ENCODE measurements around the gene TRIM41.

The TRIM41 gene

DNA sequence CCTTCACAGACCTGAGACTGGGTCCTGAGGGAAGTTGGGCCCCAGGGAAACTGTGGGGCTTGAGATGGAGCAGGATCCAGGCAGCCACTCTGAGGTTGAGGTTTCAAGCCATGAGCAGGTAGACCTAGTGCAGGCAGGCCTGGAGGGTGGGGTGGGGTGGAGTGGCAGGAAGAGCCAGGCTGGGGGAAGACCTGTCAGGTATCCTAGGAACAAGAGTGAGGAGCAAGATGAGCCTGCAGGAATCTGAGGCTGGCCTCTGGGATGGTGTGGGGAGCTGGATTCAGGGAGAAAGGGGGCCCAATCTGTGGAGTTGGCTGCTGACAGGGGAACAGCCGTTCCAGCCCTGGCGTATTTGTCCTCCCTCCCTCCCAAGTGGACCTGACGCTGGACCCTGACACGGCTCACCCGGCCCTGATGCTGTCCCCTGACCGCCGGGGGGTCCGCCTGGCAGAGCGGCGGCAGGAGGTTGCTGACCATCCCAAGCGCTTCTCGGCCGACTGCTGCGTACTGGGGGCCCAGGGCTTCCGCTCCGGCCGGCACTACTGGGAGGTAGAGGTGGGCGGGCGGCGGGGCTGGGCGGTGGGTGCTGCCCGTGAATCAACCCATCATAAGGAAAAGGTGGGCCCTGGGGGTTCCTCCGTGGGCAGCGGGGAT, 10.8 kb downstream of the TRIM41 start:
- DNase-seq = no peak

DNA sequence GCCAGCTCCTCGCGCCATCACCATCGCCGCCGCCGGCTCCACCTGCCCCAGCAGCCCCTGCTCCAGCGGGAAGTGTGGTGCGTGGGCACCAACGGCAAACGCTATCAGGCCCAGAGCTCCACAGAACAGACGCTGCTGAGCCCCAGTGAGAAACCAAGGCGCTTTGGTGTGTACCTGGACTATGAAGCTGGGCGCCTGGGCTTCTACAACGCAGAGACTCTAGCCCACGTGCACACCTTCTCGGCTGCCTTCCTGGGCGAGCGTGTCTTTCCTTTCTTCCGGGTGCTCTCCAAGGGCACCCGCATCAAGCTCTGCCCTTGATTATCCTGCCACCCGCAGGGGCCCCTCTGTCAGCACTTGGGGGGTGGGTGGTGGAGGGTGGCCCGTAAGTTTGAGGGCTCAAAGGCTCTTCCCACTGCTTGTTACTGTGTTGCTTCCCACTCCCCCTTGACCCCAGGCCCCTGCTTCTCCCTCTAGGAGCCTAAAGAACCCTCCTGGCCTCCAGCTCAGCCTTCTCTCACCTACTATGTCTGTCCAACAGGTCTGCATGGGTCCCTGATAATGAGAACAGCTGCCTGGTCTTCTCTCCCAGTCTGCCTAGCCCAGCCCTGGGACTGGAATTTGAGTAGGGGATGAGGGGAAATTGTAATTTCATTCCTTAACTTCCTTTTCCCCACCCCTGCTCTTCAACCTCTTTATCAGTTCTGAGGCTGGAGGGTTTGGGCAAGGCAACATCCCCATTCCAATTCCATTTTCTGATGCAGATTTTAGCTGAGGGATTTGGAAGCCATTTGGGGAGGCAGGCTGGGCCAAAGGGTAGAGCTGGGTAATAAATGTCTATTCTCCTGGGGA, 11.6 kb downstream of the TRIM41 start:
- no peak for DNase-seq

DNA sequence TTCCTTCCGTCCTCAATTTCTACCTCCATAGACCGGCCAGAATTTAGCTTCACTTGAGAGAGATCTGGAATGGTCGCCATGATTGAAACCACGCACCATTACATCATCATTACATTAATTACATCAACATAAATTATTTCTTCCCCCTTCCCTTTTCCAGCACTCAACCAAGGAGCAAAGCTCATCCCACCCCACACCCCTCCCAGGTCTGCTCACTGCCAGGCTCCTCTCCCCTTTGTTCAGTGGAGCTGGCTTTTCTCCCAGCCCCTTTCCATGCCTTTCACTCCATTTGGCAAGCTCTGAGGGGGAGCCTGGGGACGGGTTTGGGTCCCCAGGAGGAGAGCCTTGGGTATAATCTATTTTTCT, 12.2 kb downstream of the TRIM41 start:
- no peak for DNase-seq

DNA sequence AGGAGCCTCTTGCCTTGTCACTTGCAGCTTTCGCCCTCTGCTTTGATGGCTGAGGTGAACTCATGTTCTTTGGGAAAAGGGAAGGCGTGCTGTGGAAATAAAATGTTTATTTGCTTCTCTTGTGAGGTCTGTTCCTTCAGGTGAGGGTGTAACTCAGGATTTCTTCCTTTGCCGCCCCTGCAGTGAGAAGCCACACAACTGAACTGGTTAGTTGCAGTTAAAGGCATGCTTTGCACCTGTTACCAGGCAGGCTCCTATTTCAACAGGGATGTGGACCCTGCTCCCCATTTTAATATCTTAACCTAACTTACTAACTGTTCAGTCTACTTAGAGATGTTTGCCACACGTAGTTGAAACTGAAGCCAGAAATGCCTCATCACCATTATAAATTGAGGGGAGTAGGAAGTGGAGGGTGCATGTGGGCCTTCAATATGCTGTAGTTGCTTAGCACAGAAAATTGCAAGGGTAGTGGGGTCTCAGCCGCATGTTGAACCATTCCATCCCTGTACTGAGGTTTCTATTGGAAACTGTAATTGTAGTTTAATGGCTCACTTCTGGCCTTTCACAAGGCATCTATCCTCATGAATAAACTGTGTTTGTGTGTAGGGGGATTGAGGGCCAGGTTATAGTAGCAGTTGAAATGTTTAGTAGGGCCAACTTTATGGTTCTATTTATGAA, 12.7 kb downstream of the TRIM41 start:
- no peak for DNase-seq

DNA sequence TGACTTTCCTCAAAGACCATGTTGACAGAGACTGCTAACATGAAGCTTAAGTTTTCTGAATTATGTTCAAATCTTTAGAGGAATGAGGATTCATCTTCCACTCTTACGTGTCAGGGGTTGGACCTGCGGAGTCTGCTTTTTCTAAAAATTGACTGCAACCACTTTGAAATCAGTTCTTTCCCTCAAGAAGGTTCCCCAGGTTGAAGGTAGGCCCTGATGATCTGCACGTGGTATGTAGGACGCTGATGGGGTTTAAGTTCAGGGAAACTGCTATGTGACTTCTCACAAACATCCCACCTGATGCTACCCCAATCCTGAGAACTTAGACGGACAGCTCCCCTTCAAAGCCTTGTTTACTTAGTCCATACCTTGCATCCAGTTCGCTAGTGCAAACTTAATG, 13.4 kb downstream of the TRIM41 start:
- no peak for DNase-seq

DNA sequence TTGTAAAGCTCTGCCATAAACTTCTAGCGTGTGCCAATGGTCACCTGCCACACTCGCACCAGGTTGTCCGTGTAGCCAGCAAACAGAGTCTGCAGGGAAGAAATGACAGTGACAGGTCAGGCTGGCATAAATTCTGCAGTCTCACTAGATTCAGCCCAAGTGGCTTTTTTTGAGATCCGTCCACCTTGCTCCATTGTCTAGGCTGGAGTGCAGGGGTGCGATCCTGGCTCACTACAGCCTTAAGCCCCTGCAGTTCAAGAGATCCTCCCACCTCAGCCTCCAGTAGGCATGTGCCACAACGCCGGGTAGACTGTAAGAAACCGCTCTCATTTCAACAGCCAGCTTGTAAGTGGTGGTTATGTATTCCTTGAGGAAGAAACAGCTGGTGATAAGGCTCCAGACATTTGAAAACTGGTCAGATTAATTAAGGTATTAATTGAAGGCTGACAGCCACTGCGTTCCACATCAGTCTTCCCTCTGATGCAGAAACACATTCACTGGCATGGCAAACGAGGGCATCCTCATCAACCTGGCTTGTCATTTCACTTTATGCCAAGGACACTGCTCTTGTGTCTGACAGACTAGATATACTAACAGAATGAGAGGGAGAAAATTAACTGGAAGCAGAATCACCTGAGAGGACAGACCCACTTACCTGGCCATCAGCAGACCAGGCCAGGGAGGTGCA, 14.0 kb downstream of the TRIM41 start:
- no peak for DNase-seq

DNA sequence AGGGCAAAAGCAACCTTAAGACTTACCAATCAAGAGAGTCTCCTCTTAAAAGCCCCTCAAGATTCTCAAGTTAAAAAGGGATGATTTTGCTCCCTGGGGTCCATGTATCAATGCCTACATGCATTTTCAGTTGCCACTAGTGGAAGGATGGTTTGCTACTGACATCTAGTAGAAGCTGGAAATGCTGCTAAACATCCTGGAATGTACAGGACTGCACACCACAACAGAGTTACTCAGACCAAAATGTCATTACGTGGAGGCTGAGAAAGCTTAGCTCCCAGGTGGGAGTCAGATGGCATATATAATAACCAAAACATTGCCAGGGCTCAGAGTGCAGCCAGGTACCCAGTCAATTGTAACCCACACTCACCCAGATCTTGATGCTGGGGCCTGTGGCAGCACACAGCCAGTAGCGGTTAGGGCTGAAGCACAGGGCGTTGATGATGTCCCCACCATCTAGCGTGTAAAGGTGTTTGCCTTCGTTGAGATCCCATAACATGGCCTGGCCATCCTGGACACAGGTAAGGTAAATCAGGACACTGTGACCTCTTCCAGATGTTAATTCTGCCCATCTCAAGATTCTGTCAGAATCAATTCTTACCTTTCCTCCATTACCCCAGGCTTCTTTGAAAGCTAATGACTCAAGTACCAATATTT, 14.8 kb downstream of the TRIM41 start:
- DNase-seq = no peak

DNA sequence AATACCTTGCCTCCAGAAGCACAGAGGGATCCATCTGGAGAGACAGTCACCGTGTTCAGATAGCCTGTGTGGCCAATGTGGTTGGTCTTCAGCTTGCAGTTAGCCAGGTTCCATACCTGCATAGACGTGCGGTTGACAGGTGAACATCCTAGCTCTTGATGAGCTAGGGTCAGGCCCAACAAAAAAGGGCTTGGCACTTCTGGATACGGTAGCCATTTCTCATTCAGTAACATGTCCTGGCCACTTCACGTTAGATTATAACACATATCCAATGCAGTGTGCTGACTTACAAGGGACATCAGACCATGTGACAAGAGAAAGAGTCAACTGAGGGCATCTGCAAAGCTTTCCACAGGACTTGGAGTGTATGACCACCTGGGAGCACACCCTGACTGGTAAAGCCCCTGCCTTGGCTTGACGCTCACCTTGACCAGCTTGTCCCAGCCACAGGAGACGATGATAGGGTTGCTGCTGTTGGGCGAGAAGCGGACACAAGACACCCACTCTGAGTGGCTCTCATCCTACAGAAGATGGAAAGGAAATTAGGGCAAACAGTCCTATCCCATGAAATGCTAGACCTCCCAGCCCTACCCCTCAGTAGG, 16.1 kb downstream of the TRIM41 start:
- no peak for DNase-seq

DNA sequence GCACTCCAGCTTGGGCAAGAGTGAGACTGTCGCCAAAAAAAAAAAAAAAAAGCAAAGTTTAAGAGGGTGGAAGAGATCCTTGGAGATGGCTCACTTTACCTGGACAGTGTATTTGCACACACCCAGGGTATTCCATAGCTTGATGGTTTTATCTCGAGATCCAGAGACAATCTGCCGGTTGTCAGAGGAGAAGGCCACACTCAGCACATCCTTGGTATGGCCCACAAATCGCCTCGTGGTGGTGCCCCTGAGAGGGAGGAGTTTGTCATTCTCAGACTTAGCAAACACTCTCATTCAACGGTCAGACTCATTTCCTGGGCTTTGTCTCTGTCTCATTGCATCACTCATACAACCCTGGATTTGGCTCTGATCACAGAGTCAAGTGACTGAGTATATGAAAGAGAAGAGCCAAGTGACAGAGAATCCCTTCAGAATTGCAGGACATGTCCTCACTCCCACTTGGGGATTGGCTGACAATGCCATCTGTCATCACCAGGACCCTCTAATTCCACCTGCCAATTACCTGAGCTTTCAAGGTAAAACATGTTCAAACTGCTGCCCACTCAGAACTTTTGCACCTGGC, 18.4 kb downstream of the TRIM41 start:
- no peak for DNase-seq

DNA sequence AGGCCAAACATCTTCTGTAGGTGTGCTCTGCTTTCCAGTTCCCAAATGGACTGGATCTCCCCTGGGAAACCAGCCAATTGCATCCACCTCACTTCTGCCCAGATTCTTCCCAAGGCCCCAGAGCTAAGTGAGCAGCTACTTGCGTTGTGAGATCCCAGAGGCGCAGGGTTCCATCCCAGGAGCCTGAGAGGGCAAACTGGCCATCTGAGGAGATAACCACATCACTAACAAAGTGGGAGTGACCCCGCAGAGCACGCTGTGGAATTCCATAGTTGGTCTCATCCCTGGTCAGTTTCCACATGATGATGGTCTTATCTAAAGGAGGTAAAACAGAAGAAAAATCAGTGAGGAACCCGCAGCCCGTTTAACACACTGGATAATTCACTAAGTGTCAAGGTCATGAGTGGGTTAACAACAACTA, 19.0 kb downstream of the TRIM41 start:
- DNase-seq = no peak

DNA sequence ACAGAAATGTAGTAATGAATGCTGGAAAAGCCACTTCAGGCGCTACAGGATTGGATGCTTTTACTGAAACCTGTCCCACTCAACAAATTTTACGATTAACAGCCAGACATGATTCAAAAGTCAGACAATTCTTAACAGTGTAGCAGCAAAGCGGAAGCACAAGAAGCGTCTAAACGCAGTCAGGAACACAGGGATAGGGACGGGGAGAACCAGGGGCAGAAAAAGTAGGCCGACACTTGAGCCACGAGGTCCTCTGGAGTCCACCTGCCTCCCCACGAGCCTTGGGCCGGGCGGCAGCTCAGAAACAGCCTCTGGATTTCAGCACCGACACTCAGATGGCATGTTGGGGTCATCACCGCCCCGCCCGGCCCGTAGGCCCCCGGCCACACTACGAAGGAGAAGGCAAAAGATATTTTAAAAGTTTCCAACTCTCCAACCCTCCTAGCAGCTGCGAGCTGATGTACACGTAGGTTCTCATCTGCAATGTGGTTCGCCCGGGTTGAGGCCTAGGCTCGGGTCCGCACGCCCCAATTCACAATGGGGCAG, 20.0 kb downstream of the TRIM41 start:
- DNase-seq = no peak

DNA sequence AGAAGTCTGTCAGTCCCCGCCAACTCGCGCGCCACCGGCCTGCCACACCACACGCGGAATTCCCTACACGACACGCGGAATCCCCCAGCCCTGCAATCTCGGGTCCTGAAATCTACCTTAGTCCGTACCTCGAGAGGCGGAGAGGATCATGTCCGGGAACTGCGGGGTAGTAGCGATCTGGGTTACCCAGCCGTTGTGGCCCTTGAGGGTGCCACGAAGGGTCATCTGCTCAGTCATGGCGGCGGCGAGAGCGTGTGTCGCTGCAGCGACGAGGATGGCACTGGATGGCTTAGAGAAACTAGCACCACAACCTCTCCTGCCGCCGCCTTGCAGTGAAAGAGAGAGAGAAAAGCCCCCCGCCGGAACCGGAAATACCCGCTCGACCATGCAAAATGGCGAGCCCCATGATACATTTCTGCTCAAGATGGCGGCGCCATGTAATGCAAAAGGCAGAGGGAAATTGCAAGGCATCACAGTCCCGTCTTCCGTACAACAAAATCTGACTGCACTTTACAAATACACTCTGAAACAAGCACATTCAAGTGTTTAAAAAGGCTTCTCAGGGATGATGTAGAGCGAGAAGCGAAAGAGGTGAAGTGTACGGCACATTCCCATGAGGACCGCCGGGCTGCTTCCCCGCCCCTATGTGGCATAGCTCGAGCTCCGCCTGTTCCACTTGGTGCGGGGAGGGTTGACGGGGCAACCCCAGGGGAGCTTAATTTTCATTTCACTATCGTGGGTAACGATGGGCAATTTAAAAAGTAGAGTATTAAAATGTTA, 20.7 kb downstream of the TRIM41 start, which contains the start of gene RACK1:
Gene RACK1 (minus strand): TSS at position 343 of the 780 bp plus-strand sequence. CDS start 106 bp downstream, at position 237.
- no peak for DNase-seq

DNA sequence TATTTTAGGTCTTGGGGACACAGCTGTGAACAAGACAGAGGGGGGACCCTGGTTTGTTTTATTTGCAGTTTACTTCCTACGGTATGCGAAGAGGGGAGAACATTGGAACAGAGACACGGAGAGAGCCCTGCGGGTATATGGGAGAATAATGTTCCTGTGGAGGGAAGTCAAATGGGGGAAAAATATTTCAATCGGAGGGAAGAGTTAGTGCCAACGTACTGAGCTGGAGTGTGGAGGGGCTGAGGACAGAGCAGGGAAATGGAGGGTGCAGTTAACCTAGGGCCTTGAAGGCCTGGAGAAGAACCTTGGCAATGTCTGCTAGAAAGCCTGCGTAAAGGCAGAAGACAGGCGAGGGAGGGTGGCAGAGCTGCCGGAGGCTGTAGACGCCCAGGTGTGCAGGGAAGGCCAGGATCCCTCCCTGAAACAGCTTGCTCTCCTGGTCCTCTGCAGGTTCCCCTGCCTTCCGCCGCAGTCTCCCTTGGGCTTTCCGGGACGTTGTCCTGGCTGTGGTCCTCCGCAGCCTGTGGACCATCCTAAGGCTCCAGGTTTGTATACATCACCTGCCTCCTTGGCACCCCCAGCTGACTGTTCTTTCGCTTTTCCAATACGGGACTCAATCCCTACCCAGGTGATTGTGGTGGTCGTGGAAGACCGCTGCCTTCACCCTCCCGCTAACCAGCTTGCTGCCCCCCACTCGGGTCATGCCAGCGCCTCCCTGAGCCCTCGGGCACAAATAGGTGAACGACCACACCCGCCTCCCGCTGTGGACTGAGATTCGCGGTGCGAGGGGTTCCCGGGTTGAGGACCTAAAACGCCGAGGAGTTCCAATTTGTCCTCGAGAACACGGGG, 22.6 kb downstream of the TRIM41 start:
- DNase-seq = no peak

DNA sequence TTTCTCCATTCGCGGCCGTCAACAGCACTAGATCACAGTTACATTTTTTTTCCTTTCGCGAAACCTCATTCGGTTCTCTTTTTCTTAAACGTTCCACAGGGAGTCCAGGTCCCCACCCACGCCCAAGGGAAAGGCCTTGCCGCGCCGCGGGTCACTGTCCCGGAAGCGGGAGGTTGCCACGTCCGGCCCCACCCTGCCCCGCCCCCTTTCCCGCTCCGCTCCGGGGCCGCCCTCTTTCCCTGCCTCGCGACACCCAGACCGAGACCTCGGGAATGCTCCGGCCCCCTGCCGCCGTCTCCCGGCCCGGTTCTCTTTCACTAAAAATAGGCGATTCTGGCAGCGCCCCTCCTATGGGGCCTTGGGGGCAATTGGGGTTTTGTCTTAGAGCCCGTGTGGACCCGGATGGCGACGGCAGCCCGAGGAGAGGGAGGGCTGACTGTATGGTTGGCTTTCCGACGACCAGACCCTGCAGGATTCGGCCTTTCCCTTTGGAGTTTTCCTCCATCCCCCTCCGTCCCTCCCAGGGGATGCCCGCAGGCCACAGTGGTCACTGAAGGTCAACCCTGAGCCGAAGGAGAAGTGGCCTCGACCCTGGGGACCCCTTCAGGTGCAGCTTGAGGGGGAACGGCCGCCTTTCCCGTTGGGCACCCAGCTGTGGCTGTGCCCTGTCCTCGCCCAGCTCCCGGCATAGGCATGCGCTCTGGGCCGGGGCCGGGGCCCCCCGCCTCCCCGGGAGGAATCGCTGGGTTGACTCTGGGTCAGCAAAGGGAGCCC, 23.4 kb downstream of the TRIM41 start:
- DNase-seq = no peak

DNA sequence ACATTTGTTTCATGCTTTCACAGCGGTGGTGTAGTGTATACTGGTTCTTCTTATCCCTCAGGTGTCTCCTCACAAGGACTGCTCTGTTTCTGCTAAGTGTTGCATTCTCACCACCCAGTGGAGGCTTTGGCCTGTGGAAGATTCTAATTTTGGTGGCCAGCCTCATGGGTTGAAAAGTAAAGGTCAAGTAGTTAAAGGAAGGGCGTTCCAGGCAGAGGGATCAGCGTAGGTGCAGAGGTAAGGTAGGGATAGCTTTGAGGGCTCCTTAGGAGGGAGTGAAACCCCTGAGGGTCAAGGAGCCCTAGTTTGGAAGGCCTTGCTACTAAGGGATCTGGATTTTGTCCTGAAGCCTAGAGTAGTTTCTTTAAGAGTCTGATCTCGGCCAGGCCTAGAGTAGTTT, 25.2 kb downstream of the TRIM41 start:
- DNase-seq = no peak

DNA sequence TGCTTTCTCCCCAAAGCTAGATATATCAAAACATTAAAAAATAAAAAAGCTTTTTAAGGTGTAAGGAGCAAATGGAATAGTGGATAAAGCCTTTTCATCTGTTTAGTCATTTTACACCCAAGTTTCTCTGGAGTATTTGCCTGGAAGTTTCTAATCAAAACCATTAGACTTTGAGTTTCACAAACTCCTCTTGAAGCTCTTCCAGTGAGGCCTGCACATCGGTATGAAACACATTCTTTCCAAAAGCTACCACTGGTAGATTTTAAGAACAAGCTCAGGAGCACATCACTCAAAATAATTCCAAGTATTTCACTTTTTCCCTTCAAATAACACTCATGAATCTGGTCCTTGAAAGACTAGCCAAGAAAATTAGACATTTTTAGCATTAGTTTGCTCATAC, 32.2 kb downstream of the TRIM41 start:
- DNase-seq = no peak

DNA sequence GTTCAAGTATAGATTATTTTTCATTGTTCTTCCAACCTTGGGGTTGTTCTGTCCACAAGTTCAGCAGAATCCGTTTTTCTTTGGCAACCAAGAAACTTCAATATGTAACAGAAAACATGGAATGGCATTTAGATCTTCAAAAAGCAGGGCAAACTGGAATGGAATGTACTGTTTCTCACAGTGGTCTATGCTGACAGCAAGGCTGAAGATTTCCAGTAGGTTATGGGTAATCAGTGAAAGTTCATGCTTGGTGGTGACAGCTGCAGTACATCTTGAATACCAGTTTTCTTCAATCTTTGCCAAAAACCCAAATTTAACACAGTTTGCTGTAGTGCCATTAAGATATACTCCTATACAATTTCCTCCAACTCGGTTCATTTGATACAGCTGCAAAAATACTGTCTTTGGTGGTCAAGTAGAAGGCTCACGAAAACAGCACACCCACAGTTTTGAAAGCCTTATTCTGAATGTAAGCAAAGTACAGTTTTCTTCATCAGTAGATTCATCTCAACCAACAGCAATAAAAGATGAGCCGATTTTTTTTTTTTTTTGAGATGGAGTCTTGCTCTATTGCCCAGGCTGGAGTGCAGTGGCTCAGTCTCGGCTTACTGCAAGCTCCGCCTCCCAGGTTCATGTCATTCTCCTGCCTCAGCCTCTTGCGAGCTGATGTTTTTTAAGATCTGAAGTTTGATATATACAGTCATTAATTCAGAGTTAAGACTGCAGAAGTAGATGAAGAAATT, 32.9 kb downstream of the TRIM41 start:
- DNase-seq = no peak

DNA sequence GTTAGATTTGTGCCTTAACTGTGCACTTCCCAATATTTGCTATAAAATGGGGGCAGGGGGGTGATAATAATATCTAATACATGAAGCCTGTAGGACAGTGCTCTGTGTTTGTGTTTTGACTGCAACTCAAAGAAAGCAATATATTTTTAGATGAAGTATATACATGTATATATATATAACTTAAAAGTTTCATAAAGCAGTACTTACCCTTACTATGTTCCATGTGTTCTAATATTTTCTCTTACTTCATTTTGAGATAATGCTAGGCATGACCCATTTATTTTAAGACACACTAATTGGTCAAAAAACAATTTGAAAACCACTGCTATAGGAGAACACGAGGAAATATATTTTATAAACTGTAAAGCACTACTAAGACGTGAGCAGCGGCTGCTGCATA, 35.5 kb downstream of the TRIM41 start:
- DNase-seq = no peak
